GM23248 (cell line): Measurements from ENCODE around the gene NCKAP1. TPM values are rescaled to one million over a fixed set of nuclear protein-coding genes. Genes with fewer than 3 reads are reported as not detected.

Experiments used
- DNase-seq: peaks from one replicate; pipeline ENCODE4 v3.0.0-alpha.2; 2015
- H2AFZ ChIP-seq: fragments of 200-600 bp; sonication (generic); 2 replicates; pipeline ENCODE4 v1.6.1; 2016; ENCODE audit warnings: antibody characterized with exemption
- H3F3A ChIP-seq: fragments of 200-600 bp; sonication (generic); 2 replicates; pipeline ENCODE4 v1.6.1; 2016; ENCODE audit warnings: mild to moderate bottlenecking, antibody characterized with exemption, mixed run types; ENCODE audit not compliant: insufficient read depth
- H3K27ac ChIP-seq: fragments of 200-600 bp; sonication (generic); 2 replicates; pipeline ENCODE4 v1.5.1; 2016; ENCODE audit warnings: mild to moderate bottlenecking
- H3K27me3 ChIP-seq: fragments of 200-600 bp; sonication (generic); replicated peaks from 2 replicates; pipeline ENCODE4 v1.6.1; 2016; ENCODE audit warnings: mild to moderate bottlenecking; ENCODE audit not compliant: insufficient read depth
- H3K36me3 ChIP-seq: fragments of 200-600 bp; sonication (generic); 2 replicates; pipeline ENCODE4 v1.6.1; 2016; ENCODE audit warnings: low read depth, mild to moderate bottlenecking
- H3K4me1 ChIP-seq: fragments of 200-600 bp; sonication (generic); 2 replicates; pipeline ENCODE4 v1.6.1; 2016; ENCODE audit warnings: mild to moderate bottlenecking; ENCODE audit not compliant: insufficient read depth
- H3K4me2 ChIP-seq: fragments of 200-600 bp; sonication (generic); one replicate; pipeline ENCODE4 v1.6.1; 2016; ENCODE audit warnings: mild to moderate bottlenecking; ENCODE audit not compliant: unreplicated experiment
- H3K4me3 ChIP-seq: fragments of 200-600 bp; sonication (generic); 2 replicates; pipeline ENCODE4 v1.5.1; 2016; ENCODE audit warnings: mild to moderate bottlenecking
- H3K79me2 ChIP-seq: fragments of 200-600 bp; sonication (generic); 2 replicates; pipeline ENCODE4 v1.6.1; 2016; ENCODE audit warnings: mild to moderate bottlenecking; ENCODE audit not compliant: insufficient read depth
- H3K9ac ChIP-seq: fragments of 200-600 bp; sonication (generic); 2 replicates; pipeline ENCODE4 v1.6.1; 2016; ENCODE audit warnings: mild to moderate bottlenecking
- H3K9me2 ChIP-seq: fragments of 200-600 bp; sonication (generic); 2 replicates; pipeline ENCODE4 v1.6.1; 2016; ENCODE audit warnings: mixed run types, mild to moderate bottlenecking, moderate library complexity; ENCODE audit not compliant: insufficient read depth
- H3K9me3 ChIP-seq: fragments of 200-600 bp; sonication (generic); one replicate; pipeline ENCODE4 v1.6.1; 2017; ENCODE audit warnings: low read depth
- H4K20me1 ChIP-seq: fragments of 200-600 bp; sonication (generic); 2 replicates; pipeline ENCODE4 v1.6.0; 2016; ENCODE audit not compliant: insufficient read depth
- EZH2 ChIP-seq: fragments of 200-600 bp; sonication (generic); IDR thresholded peaks from 2 replicates; pipeline ENCODE4 v1.6.1; 2018; ENCODE audit warnings: antibody characterized with exemption, mild to moderate bottlenecking; ENCODE audit not compliant: insufficient read depth, poor library complexity, severe bottlenecking
- EZH2phosphoT487 ChIP-seq: fragments of 200-600 bp; sonication (generic); IDR thresholded peaks from 2 replicates; pipeline ENCODE4 v1.6.1; 2018; ENCODE audit warnings: antibody characterized with exemption, moderate library complexity, mild to moderate bottlenecking, low read depth; ENCODE audit not compliant: insufficient read depth
- WGBS, 2 experiments: methylation state at CpG; one replicate each; pipeline ENCODE4 v1.1.6; 2015 to 2017; ENCODE audit warnings: low lambda C conversion rate in 2 of 2, low coverage in 1 of 2; ENCODE audit errors: missing lambda C conversion rate in 2 of 2; 5-methylcytosine and 5-hydroxymethylcytosine counted together
- in situ Hi-C: fragments of 300-500 bp; cut with MboI; formaldehyde crosslinking; loops from 2 replicates; pipeline ENCODE4 v1.15.0; 2020
- polyA plus RNA-seq: library from polyadenylated mRNA; unstranded; fragments of >200 nt; fragmentation: Nextera tagmentation; extraction: Ambion mirVana; gene quantifications from 2 replicates; pipeline ENCODE4 v1.2.1, GENCODE V29; 2016
- total RNA-seq: library from RNA; depleted of rRNA; stranded (reverse); fragments of >200 nt; shearing (Covaris generic); gene quantifications from 2 replicates; pipeline ENCODE4 v1.2.3, GENCODE V29; 2014

Gene NCKAP1
- total and polyA plus RNA-seq, 2 experiments from 2014 or later = 58.9 to 201 TPM

DNA sequence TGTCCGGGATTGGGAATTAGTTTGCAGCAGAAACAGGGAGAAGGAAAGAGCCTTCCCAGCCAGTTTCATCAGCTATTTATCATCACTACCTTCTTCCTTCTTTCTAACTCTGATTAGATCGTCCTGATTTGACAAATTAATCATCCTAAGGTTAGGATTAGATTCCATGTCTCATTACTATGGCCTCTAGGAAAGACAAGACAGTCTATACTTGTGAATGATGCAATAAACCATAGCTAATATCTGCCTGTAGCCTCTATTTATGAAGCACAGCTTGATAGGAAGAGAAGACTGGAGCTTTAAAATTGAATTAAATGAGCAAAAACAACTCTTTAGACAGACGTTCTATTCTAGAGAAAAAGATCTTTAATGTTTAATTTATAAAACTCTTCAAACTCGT, 146.6 kb downstream of the NCKAP1 start:
- H4K20me1 ChIP-seq = no peaks in the 10 kb centered on the region
- no peaks in the 10 kb centered on the region for H3K9me2 ChIP-seq
- no peaks in the 10 kb centered on the region for H3F3A ChIP-seq
- DNase-seq = no peak
- peak overlapping the region; percentile 50 for H2AFZ ChIP-seq
- H3K27ac ChIP-seq = no peak overlapping the region
- no peaks in the 10 kb centered on the region for H3K79me2 ChIP-seq
- H3K4me2 ChIP-seq = no peak overlapping the region
- TF ChIP-seq EZH2 (no peak), EZH2phosphoT487 (no peak)
- no peaks in the 10 kb centered on the region for H3K27me3 ChIP-seq
- no peaks in the 10 kb centered on the region for H3K9me3 ChIP-seq
- 30 to 31% methylated on average over 4 of the region's 4 CpGs for WGBS, 2 experiments
- in situ Hi-C loops = no loop called here
- H3K9ac ChIP-seq = no peak overlapping the region
- H3K4me1 ChIP-seq = no peaks in the 10 kb centered on the region
- no peak overlapping the region for H3K4me3 ChIP-seq
- H3K36me3 ChIP-seq = no peaks in the 10 kb centered on the region

DNA sequence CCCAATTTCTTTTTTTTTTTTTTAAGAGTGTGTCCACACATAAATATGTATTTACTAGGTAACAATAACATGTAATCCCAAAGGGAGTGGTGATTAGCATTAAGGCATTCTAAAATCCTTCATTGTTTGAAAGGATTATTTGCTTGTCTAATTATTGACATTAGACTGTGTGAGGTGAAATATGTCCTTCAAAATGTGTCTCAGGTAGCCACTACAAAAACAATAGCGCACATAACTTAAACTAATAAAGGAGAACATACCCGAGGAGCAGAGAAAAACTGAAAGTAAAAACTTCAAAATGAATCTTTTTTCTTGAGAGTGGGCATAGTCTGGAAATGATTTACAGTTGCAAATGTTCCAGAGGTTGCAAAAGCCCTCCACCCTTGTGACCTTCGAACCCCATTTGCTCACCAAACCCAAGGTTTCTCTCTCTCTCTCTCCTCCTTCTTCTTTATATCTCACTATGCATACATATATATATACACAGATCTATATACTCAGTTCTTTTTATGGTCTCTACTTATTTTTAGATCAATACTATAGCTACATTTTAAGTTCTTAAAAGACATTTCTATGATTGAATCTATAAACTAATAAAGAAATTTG, 147.4 kb downstream of the NCKAP1 start:
- no peak overlapping the region for H3K9ac ChIP-seq
- H3K4me1 ChIP-seq = no peaks in the 10 kb centered on the region
- H3K9me2 ChIP-seq = no peaks in the 10 kb centered on the region
- TF ChIP-seq EZH2 (no peak), EZH2phosphoT487 (no peak)
- no peak for DNase-seq
- peak overlapping the region; percentile 8; the same call in 1 of the 2 replicates for H3K4me3 ChIP-seq
- H3K9me3 ChIP-seq = no peaks in the 10 kb centered on the region
- in situ Hi-C loops = no loop called here
- H3F3A ChIP-seq = no peaks in the 10 kb centered on the region
- H3K4me2 ChIP-seq = no peak overlapping the region
- H3K36me3 ChIP-seq = no peaks in the 10 kb centered on the region
- no peaks in the 10 kb centered on the region for H3K27me3 ChIP-seq
- WGBS, 2 experiments = 13 to 30% methylated on average over 3 of the region's 3 CpGs
- H4K20me1 ChIP-seq = no peaks in the 10 kb centered on the region
- H3K79me2 ChIP-seq = no peaks in the 10 kb centered on the region
- peak overlapping the region; percentile 50; the same call in 1 of the 2 replicates for H2AFZ ChIP-seq
- H3K27ac ChIP-seq = no peak overlapping the region

- no peaks in the 10 kb centered on the region for H3K79me2 ChIP-seq
Observed at GRCh38 chr2:182890305-182890704, 148.0 kb downstream of the NCKAP1 start.

GRCh38 chr2:182887753-182888415, 150.4 kb downstream of the NCKAP1 start:
- no peaks in the 10 kb centered on the region for H3K9me2 ChIP-seq

More at GRCh38 chr2:182890305-182890704, 148.0 kb downstream of the NCKAP1 start:
- DNase-seq = no peak
- TF ChIP-seq EZH2 (no peak), EZH2phosphoT487 (no peak)
- Histone ChIP-seq H3K27me3 (no peaks in the 10 kb centered on the region), H3K36me3 (no peaks in the 10 kb centered on the region), H3K4me1 (no peaks in the 10 kb centered on the region), H3K4me3 (no peak overlapping the region), H3K9me3 (no peaks in the 10 kb centered on the region), H3K27ac (no peak overlapping the region), H3K4me2 (no peak overlapping the region), H4K20me1 (no peaks in the 10 kb centered on the region), H2AFZ (no peak overlapping the region), H3K9me2 (no peaks in the 10 kb centered on the region), H3K9ac (no peak overlapping the region), H3F3A (no peaks in the 10 kb centered on the region)
- in situ Hi-C loops = no loop called here
- WGBS, 2 experiments = 66 to 70% methylated on average over 7 of the region's 7 CpGs

More at GRCh38 chr2:182887753-182888415, 150.4 kb downstream of the NCKAP1 start:
- H3K4me1 ChIP-seq = no peaks in the 10 kb centered on the region
- no peaks in the 10 kb centered on the region for H3K79me2 ChIP-seq
- in situ Hi-C loops = no loop called here
- H3K36me3 ChIP-seq = no peaks in the 10 kb centered on the region
- 90 to 92% methylated on average over 4 of the region's 4 CpGs for WGBS, 2 experiments
- no peak overlapping the region for H2AFZ ChIP-seq
- H3F3A ChIP-seq = no peaks in the 10 kb centered on the region; the same call in 1 of the 2 replicates
- no peak overlapping the region for H3K4me2 ChIP-seq
- H4K20me1 ChIP-seq = no peaks in the 10 kb centered on the region
- H3K27me3 ChIP-seq = no peaks in the 10 kb centered on the region
- no peak for DNase-seq
- no peak overlapping the region for H3K27ac ChIP-seq
- no peak overlapping the region for H3K4me3 ChIP-seq
- TF ChIP-seq EZH2 (no peak), EZH2phosphoT487 (no peak)
- no peak overlapping the region for H3K9ac ChIP-seq
- no peaks in the 10 kb centered on the region for H3K9me3 ChIP-seq
